ENCODE data around the gene MCF2L.

The MCF2L gene

DNA sequence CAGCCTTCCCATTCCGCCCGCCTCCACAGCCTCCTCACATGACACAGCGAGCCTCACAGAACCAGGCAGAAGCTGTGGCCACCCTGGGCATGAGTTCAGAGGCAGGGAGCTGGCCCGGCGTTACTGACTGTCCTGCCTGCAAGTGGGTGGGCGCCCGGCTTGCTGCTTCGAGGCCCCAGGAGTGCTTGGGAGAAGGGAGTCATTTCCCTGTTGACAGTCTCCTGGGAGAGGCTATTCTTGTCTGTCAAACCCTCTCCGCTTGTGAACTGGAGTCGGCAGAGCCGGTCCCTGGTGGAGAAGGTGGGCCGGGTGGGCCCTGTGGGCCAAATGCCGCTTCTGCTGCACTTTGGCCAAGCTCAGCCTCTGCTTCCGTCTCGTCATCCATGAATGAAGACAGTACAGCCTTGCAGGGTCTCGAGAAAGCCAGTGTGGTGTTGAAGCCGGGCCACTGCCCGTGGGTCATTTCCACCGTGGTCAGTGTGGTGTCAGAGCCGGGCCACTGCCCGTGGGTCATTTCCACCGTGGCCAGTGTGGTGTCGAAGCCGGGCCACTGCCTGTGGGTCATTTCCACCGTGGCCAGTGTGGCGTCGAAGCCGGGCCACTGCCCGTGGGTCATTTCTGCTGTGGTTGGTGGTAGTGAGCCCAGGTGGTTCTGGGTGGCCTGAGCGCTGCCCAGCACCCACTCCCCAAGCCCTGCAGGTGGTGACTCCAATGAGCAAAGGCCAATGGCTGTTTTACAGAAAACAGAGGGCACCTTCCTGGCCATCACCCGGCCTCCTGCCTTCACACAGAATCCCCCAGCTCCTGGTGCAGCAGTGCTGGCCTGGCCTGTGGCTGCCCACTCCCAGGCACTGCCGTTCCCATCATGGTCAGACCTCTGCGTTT is 123.1 kb downstream of the MCF2L start (continued):
- TF ChIP-seq TOX (CRISPR knock-in tag; IDR thresholded peaks at IDR 0.05; ENCODE audit: borderline replicate concordance) = no peak
- TF ChIP-seq CSDC2 (CRISPR knock-in tag; IDR thresholded peaks at IDR 0.05) = no peak
- no peak for TF ChIP-seq ZFP30 (CRISPR knock-in tag; IDR thresholded peaks at IDR 0.05)
- TF ChIP-seq ZC3H10 (CRISPR knock-in tag; IDR thresholded peaks at IDR 0.05) = no peak
- no peak for TF ChIP-seq ZNF8 (CRISPR knock-in tag; IDR thresholded peaks at IDR 0.05)
- no peak for TF ChIP-seq ARNTL (CRISPR knock-in tag; IDR thresholded peaks at IDR 0.05; ENCODE audit: borderline replicate concordance, low read depth)
- TF ChIP-seq ZNF70 (CRISPR knock-in tag; IDR thresholded peaks at IDR 0.05) = no peak
- TF ChIP-seq TCF4 (CRISPR knock-in tag; IDR thresholded peaks at IDR 0.05; ENCODE audit: borderline replicate concordance) = no peak
- no peak for TF ChIP-seq GLIS3 (CRISPR knock-in tag; IDR thresholded peaks at IDR 0.05)
- TF ChIP-seq SNAI2 (CRISPR knock-in tag; IDR thresholded peaks at IDR 0.05) = no peak
- TF ChIP-seq, protein P1, sequence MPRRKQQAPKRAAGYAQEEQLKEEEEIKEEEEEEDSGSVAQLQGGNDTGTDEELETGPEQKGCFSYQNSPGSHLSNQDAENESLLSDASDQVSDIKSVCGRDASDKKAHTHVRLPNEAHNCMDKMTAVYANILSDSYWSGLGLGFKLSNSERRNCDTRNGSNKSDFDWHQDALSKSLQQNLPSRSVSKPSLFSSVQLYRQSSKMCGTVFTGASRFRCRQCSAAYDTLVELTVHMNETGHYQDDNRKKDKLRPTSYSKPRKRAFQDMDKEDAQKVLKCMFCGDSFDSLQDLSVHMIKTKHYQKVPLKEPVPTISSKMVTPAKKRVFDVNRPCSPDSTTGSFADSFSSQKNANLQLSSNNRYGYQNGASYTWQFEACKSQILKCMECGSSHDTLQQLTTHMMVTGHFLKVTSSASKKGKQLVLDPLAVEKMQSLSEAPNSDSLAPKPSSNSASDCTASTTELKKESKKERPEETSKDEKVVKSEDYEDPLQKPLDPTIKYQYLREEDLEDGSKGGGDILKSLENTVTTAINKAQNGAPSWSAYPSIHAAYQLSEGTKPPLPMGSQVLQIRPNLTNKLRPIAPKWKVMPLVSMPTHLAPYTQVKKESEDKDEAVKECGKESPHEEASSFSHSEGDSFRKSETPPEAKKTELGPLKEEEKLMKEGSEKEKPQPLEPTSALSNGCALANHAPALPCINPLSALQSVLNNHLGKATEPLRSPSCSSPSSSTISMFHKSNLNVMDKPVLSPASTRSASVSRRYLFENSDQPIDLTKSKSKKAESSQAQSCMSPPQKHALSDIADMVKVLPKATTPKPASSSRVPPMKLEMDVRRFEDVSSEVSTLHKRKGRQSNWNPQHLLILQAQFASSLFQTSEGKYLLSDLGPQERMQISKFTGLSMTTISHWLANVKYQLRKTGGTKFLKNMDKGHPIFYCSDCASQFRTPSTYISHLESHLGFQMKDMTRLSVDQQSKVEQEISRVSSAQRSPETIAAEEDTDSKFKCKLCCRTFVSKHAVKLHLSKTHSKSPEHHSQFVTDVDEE (CRISPR knock-in tag; IDR thresholded peaks at IDR 0.05) = no peak

DNA sequence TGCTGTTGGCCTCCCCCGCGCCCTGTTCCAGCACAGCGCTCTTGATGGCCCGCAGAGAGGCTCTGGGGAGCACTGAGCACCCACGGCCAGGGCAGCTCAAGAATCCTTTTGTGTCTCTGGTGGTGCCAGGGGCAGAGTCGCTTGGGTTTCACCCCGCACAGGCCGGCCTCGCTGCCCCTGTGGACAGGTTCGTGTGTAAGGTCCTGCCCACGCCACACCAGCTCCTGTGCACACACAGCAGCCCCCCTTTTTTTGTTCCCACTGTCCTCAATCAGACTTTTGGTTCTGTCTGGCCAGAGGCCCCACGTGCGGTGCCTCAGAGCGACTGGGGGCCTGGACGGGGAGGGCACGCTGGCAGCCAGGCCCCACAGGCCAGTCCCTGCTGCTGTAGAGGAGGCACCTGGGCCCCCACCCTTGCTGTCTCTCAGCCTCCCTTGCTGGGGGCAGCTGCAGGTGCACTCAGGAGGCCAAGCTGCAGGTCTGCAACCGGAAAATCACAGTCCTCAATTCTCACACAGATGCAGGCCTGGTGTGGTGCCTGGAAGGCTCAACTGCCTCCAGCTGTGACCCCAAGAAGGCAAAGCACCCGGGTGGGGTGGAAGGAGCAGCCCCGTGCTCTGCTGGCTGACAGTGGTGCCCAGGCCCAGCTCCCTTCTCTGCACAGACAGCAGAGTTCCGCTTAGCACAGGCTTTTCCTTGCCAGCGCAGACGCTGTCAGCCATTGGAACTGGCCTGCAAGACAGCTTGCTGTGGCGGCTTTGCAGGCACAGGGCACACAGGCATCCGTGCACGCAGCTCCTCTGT is 124.0 kb downstream of the MCF2L start:
- TF ChIP-seq, protein P2, sequence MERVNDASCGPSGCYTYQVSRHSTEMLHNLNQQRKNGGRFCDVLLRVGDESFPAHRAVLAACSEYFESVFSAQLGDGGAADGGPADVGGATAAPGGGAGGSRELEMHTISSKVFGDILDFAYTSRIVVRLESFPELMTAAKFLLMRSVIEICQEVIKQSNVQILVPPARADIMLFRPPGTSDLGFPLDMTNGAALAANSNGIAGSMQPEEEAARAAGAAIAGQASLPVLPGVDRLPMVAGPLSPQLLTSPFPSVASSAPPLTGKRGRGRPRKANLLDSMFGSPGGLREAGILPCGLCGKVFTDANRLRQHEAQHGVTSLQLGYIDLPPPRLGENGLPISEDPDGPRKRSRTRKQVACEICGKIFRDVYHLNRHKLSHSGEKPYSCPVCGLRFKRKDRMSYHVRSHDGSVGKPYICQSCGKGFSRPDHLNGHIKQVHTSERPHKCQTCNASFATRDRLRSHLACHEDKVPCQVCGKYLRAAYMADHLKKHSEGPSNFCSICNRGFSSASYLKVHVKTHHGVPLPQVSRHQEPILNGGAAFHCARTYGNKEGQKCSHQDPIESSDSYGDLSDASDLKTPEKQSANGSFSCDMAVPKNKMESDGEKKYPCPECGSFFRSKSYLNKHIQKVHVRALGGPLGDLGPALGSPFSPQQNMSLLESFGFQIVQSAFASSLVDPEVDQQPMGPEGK (CRISPR knock-in tag; IDR thresholded peaks at IDR 0.05; ENCODE audit: borderline replicate concordance) = no peak
- TF ChIP-seq OSR1 (CRISPR knock-in tag; IDR thresholded peaks at IDR 0.05) = no peak
- no peak for TF ChIP-seq ISL1 (CRISPR knock-in tag; IDR thresholded peaks at IDR 0.05)
- TF ChIP-seq PPARA (CRISPR knock-in tag; IDR thresholded peaks at IDR 0.05; ENCODE audit: borderline replicate concordance) = no peak
- TF ChIP-seq ZFP3 (CRISPR knock-in tag; IDR thresholded peaks at IDR 0.05) = no peak
- TF ChIP-seq, protein P3, sequence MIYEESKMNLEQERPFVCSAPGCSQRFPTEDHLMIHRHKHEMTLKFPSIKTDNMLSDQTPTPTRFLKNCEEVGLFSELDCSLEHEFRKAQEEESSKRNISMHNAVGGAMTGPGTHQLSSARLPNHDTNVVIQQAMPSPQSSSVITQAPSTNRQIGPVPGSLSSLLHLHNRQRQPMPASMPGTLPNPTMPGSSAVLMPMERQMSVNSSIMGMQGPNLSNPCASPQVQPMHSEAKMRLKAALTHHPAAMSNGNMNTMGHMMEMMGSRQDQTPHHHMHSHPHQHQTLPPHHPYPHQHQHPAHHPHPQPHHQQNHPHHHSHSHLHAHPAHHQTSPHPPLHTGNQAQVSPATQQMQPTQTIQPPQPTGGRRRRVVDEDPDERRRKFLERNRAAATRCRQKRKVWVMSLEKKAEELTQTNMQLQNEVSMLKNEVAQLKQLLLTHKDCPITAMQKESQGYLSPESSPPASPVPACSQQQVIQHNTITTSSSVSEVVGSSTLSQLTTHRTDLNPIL (CRISPR knock-in tag; IDR thresholded peaks at IDR 0.05; ENCODE audit: low read depth) = no peak
- TF ChIP-seq CSDC2 (CRISPR knock-in tag; IDR thresholded peaks at IDR 0.05) = no peak
- no peak for TF ChIP-seq ZNF70 (CRISPR knock-in tag; IDR thresholded peaks at IDR 0.05)
- no peak for TF ChIP-seq ARNTL (CRISPR knock-in tag; IDR thresholded peaks at IDR 0.05; ENCODE audit: borderline replicate concordance, low read depth)
- no peak for TF ChIP-seq RARB (CRISPR knock-in tag; IDR thresholded peaks at IDR 0.05)
- TF ChIP-seq TCF4 (CRISPR knock-in tag; IDR thresholded peaks at IDR 0.05; ENCODE audit: borderline replicate concordance) = no peak
- no peak for ATAC-seq

DNA sequence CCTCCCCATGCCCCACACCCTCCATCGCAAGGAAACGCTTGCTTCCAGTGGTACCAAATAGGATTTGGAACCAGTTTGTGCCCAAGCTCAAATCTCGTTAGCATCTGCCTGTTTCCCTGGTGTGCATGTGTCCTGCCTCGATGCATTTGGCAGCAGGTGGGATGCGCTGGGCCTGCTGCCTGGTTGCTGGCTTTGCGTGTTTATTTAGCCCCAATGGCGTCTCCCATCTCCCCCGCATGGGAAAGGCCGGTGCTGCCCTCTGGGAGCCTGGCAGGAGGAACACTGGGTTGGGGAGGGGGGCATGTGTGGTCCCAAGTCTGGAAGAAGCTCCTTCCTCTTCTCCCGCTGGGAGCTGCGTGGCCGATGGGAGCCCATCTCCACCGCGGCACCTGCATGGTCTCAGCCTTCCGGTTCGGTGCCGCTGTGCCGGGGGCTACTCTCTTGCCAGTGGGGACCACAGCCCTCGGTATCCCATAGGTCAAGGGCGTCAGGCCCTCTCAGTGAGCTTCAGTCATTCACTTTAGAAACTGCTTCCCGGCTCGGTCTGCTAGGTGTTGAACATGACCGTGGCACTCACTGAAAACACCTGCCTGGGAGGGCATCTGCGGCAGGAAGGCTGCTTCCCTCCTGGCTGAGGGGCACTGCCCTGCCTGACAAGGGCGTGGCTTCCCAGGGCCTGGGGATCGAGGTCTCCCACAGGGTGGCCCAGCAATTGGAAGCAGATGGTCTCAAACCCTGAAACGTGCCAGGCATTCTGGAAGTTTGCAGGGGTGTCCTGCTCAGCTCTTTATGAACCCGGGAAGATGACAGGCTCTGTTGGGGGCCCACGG is 124.8 kb downstream of the MCF2L start:
- ATAC-seq = no peak
- TF ChIP-seq ISL1 (CRISPR knock-in tag; IDR thresholded peaks at IDR 0.05) (no peak), GLIS3 (CRISPR knock-in tag; IDR thresholded peaks at IDR 0.05) (no peak), ARNTL (CRISPR knock-in tag; IDR thresholded peaks at IDR 0.05; ENCODE audit: borderline replicate concordance, low read depth) (no peak), ZC3H10 (CRISPR knock-in tag; IDR thresholded peaks at IDR 0.05) (no peak), ZNF565 (CRISPR knock-in tag; conservative IDR thresholded peaks at IDR 0.05; ENCODE audit: low read depth) (no peak), ZNF70 (CRISPR knock-in tag; IDR thresholded peaks at IDR 0.05) (no peak), ZNF8 (CRISPR knock-in tag; IDR thresholded peaks at IDR 0.05) (no peak), ZFP30 (CRISPR knock-in tag; IDR thresholded peaks at IDR 0.05) (no peak), BACH2 (CRISPR knock-in tag; IDR thresholded peaks at IDR 0.05; ENCODE audit: borderline replicate concordance) (no peak)
- TF ChIP-seq, protein P4, sequence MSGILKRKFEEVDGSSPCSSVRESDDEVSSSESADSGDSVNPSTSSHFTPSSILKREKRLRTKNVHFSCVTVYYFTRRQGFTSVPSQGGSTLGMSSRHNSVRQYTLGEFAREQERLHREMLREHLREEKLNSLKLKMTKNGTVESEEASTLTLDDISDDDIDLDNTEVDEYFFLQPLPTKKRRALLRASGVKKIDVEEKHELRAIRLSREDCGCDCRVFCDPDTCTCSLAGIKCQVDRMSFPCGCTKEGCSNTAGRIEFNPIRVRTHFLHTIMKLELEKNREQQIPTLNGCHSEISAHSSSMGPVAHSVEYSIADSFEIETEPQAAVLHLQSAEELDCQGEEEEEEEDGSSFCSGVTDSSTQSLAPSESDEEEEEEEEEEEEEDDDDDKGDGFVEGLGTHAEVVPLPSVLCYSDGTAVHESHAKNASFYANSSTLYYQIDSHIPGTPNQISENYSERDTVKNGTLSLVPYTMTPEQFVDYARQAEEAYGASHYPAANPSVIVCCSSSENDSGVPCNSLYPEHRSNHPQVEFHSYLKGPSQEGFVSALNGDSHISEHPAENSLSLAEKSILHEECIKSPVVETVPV (CRISPR knock-in tag; IDR thresholded peaks at IDR 0.05) = no peak
- TF ChIP-seq, protein P1 (CRISPR knock-in tag; IDR thresholded peaks at IDR 0.05) = no peak
- TF ChIP-seq, protein P5, sequence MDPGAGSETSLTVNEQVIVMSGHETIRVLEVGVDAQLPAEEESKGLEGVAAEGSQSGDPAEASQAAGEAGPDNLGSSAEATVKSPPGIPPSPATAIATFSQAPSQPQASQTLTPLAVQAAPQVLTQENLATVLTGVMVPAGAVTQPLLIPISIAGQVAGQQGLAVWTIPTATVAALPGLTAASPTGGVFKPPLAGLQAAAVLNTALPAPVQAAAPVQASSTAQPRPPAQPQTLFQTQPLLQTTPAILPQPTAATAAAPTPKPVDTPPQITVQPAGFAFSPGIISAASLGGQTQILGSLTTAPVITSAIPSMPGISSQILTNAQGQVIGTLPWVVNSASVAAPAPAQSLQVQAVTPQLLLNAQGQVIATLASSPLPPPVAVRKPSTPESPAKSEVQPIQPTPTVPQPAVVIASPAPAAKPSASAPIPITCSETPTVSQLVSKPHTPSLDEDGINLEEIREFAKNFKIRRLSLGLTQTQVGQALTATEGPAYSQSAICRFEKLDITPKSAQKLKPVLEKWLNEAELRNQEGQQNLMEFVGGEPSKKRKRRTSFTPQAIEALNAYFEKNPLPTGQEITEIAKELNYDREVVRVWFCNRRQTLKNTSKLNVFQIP (CRISPR knock-in tag; IDR thresholded peaks at IDR 0.05; ENCODE audit: borderline replicate concordance, low read depth) = no peak
